NCI-H748 treated with DMSO at 0.1 percent for 48 hours (cell line): ENCODE data around the gene PSMC2.
"Not testable (repeated sequence)": the region's sequence is repeated elsewhere in the genome, so short reads cannot be mapped to it uniquely, and the experiment has no call there.

Source experiments
- DNase-seq: peaks from one replicate; lab custom pipeline; 2025; lab: John Stamatoyannopoulos, UW

Gene PSMC2

GRCh38 chr7:103379270-103379975 is 32.0 kb downstream of the PSMC2 start:
- no peak for DNase-seq

- no peak for DNase-seq
These were observed 33.1 kb downstream of the PSMC2 start for GRCh38 chr7:103380395-103381191.

GRCh38 chr7:103381280-103382031 is 34.0 kb downstream of the PSMC2 start:
- DNase-seq, result no peak

GRCh38 chr7:103382032-103382402 is 34.6 kb downstream of the PSMC2 start:
- DNase-seq, result no peak

- no peak for DNase-seq
These were observed 39.8 kb downstream of the PSMC2 start for GRCh38 chr7:103387242-103387641.

GRCh38 chr7:103388469-103389140 is 41.2 kb downstream of the PSMC2 start:
- DNase-seq, result no peak

- no peak for DNase-seq
These were observed 41.8 kb downstream of the PSMC2 start for GRCh38 chr7:103389263-103389662.

- no peak for DNase-seq
These were observed 43.7 kb downstream of the PSMC2 start for GRCh38 chr7:103391150-103391549.

- DNase-seq, result no peak
These were observed 44.5 kb downstream of the PSMC2 start for GRCh38 chr7:103391976-103392375.

- DNase-seq, result no peak
These were observed 47.1 kb downstream of the PSMC2 start for GRCh38 chr7:103394566-103394965.

- no peak for DNase-seq
These were observed 47.6 kb downstream of the PSMC2 start for GRCh38 chr7:103395071-103395470.

GRCh38 chr7:103396471-103396870 is 49.0 kb downstream of the PSMC2 start:
- DNase-seq, result no peak

- no peak for DNase-seq
These were observed 51.2 kb downstream of the PSMC2 start for GRCh38 chr7:103398483-103399127.

- not testable (repeated sequence) for DNase-seq
These were observed 52.2 kb downstream of the PSMC2 start for GRCh38 chr7:103399687-103400086.

- DNase-seq, result not testable (repeated sequence)
These were observed 58.6 kb downstream of the PSMC2 start for GRCh38 chr7:103405789-103406613.

- no peak for DNase-seq
These were observed 64.7 kb downstream of the PSMC2 start for GRCh38 chr7:103412151-103412550.

GRCh38 chr7:103413407-103413806 is 66.0 kb downstream of the PSMC2 start:
- DNase-seq, result no peak

GRCh38 chr7:103418241-103418640 is 70.8 kb downstream of the PSMC2 start:
- no peak for DNase-seq
